Measurements from ENCODE around the gene ZFYVE28.

ZFYVE28 gene

DNA sequence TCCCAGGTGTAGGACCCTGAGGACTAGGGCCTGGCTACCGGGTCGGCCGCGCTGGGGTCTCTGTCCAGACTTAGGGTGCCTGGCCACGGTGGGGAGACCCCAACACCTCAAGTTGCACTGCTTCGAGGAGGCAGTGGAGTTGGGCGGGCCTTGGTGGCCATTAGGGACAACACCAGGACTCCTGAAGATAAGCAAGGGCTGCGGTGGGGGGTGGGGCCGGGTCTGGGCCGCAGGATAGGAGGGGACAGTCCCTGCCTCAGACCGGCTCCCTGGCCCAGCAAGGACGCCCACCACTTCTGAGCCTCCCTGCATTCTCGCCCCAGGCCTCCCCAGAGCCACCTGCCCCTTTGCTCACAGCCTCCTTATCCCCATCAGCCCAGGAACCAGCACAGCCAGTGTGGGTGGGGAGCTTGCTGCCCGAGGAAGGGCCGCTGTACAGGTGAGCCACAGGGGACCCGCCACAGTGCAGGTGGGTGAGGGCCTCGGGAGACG is 151.1 kb downstream of the ZFYVE28 start:
- Histone ChIP-seq H3K4me1 (ENCODE audit: control insufficient read depth in 1 of 2, insufficient read depth in 1 of 2, low read depth in 1 of 2, low read length in 1 of 2) (peaks cover 6 to 11% of the 10 kb centered on the region in 2 experiments), H3K4me3 (ENCODE audit: low read depth in 1 of 2, low read length in 1 of 2) (no peak overlapping the region), H3K27me3 (no peaks in the 10 kb centered on the region), H3K36me3 (no peaks in the 10 kb centered on the region), H3K27ac (no peak overlapping the region), H3K9me3 (no peaks in the 10 kb centered on the region)
- TF ChIP-seq, protein P1, sequence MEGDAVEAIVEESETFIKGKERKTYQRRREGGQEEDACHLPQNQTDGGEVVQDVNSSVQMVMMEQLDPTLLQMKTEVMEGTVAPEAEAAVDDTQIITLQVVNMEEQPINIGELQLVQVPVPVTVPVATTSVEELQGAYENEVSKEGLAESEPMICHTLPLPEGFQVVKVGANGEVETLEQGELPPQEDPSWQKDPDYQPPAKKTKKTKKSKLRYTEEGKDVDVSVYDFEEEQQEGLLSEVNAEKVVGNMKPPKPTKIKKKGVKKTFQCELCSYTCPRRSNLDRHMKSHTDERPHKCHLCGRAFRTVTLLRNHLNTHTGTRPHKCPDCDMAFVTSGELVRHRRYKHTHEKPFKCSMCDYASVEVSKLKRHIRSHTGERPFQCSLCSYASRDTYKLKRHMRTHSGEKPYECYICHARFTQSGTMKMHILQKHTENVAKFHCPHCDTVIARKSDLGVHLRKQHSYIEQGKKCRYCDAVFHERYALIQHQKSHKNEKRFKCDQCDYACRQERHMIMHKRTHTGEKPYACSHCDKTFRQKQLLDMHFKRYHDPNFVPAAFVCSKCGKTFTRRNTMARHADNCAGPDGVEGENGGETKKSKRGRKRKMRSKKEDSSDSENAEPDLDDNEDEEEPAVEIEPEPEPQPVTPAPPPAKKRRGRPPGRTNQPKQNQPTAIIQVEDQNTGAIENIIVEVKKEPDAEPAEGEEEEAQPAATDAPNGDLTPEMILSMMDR (IDR thresholded peaks at IDR 0.05): no peak

DNA sequence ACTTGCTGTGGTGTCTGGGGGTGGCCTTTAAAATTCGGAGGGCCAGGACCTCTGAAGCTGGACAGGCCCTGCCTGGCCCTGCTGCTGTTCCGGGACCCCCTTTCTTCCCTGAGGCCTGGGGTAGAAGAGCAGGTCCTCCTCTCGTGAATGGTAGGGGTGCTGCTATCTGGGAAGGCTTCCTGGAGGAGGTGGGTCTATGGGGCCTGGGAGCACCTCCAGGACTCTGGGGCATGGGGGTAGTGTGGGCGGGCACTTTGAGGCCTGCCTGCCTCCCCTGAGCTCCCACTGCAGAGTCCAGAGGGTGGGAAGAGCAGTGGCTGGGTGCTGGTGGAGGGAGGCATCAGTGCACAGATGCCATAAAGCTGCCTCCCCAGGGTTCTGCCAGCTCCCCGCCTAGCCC is 151.6 kb downstream of the ZFYVE28 start:
- TF ChIP-seq, protein P1 (IDR thresholded peaks at IDR 0.05): no peak
- Histone ChIP-seq H3K36me3 (no peaks in the 10 kb centered on the region), H3K9me3 (no peaks in the 10 kb centered on the region), H3K4me3 (ENCODE audit: low read depth in 1 of 2, low read length in 1 of 2) (no peak overlapping the region), H3K27ac (no peak overlapping the region), H3K4me1 (ENCODE audit: control insufficient read depth in 1 of 2, insufficient read depth in 1 of 2, low read depth in 1 of 2, low read length in 1 of 2) (peaks cover 6 to 11% of the 10 kb centered on the region in 2 experiments), H3K27me3 (no peaks in the 10 kb centered on the region)

DNA sequence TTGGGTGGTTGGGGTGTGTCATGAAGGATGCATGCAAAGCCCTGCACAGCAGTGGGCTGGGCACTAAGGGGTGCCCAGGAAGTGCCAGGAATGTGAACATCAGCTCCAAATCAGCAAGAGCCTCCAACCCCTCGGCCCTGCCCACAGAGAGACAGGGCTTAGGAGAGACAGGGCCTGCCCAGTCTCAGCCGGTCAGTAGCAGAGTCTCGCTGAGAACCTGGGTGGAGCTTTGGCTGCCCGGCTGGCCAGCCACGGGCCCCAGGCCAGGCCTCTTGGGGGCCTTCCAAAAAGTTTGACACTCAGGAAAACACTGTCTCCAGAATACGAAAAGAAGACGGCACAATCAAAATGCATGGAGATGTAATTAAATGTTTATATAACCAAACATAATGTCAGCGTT is 152.3 kb downstream of the ZFYVE28 start:
- Histone ChIP-seq H3K36me3 (no peaks in the 10 kb centered on the region), H3K27me3 (no peaks in the 10 kb centered on the region), H3K4me3 (ENCODE audit: low read depth in 1 of 2, low read length in 1 of 2) (no peak overlapping the region), H3K4me1 (ENCODE audit: control insufficient read depth in 1 of 2, insufficient read depth in 1 of 2, low read depth in 1 of 2, low read length in 1 of 2) (peaks cover 6 to 12% of the 10 kb centered on the region in 2 experiments), H3K9me3 (no peaks in the 10 kb centered on the region), H3K27ac (no peak overlapping the region)
- TF ChIP-seq, protein P1 (IDR thresholded peaks at IDR 0.05): no peak

DNA sequence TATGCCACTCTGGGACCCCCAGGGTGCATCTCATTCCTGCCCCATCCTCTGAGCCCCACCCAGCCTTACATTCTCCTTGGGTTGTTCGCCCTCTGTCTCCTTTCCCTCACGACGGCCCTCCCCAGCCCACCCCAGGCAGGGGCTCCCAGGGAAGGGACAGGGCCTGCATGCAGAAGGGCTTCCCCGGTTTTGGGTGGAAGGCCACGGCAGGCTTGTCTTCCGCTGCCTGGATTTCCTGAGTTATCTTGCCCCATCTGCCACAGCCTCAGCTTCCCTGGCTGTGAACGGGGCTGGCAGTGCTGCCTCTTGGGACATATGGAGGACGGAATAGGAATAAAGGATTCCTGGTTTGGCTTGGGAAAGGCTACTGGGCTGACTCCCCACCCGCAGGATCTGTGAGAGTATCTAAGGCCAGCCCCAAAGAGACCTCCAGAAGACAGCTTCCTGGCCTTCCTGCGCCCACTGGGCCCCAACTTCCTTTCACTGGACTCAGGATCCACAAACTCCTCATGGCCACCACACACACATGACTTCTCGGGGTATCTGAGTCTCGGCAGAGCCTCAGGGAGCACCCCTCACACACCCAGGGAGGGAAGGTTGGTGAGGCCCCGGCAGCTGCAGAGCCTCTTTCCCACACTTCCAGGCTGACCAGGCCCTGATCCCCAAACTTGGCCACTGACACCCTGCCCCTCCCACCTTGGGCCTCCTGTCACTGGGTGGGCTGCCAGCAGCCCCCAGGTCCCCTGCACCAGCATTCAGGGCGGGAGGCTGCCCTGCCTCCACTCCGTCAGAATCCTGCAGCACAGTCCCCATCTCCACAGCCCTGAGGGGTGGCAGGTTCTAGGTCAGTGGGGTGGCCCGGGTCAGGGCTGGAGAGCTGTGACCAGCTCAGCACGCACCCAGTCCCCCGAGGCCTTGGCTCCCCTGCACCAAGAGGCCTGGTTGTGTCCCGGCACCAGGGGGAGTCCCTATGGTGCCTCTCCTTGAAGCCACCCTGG is 153.0 kb downstream of the ZFYVE28 start:
- Histone ChIP-seq H3K4me3 (ENCODE audit: low read depth in 1 of 2, low read length in 1 of 2) (no peak overlapping the region), H3K27ac (no peak overlapping the region), H3K4me1 (ENCODE audit: control insufficient read depth in 1 of 2, insufficient read depth in 1 of 2, low read depth in 1 of 2, low read length in 1 of 2) (peaks cover 14 to 20% of the 10 kb centered on the region in 2 experiments)

DNA sequence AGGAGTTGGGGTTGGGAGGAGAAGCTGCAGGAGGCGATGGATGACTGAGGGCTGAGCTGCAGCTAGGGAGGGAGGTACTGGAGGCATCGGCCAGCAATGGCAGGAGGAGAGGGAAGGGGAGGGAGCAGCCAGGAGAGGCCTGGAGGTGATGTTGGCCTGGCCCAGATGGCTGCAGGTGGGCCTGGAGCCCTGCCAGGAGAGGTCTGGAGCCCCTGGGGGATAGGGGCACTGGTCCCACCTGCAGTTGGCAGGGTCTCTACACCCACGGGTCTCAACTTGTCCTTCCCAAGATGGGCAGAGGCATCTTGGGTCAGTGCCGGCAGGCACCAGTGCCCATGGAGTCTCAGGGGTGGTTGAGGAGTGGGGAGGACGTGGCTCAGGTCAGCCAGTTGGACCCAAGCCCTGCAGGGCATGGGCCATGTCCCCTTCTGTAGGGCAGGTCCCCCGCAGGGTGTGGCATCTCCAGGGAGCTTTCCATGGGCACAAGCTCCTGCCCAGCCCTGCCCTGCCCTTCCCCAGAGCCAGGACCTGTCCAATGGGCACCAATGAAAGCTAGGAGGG is 153.9 kb downstream of the ZFYVE28 start:
- Histone ChIP-seq H3K27ac (no peak overlapping the region), H3K4me1 (ENCODE audit: control insufficient read depth in 1 of 2, insufficient read depth in 1 of 2, low read depth in 1 of 2, low read length in 1 of 2) (peaks cover 14 to 26% of the 10 kb centered on the region in 2 experiments), H3K36me3 (no peaks in the 10 kb centered on the region), H3K27me3 (no peaks in the 10 kb centered on the region), H3K9me3 (no peaks in the 10 kb centered on the region), H3K4me3 (ENCODE audit: low read depth in 1 of 2, low read length in 1 of 2) (no peak overlapping the region)
- TF ChIP-seq, protein P1 (IDR thresholded peaks at IDR 0.05): no peak

More for the DNA sequence above, 153.0 kb downstream of the ZFYVE28 start:
- no peaks in the 10 kb centered on the region for H3K27me3 ChIP-seq
- H3K36me3 ChIP-seq: no peaks in the 10 kb centered on the region
- H3K9me3 ChIP-seq: no peaks in the 10 kb centered on the region
- TF ChIP-seq, protein P1 (IDR thresholded peaks at IDR 0.05): no peak

All from neutrophil (primary cell).